Liver (tissue), 9 donors: Measurements from ENCODE around the gene TBC1D1. TPM values are rescaled to one million over a fixed set of nuclear protein-coding genes. Genes with fewer than 3 reads are reported as not detected.
"Not testable (repeated sequence)": the region's sequence is repeated elsewhere in the genome, so short reads cannot be mapped to it uniquely, and the experiment has no call there.

Experiments used
- DNase-seq: peaks from one replicate; pipeline ENCODE4 v3.0.0-alpha.2; 2017; ENCODE audit warnings: low spot score
- H3K27ac ChIP-seq, 2 donors: one replicate each; pipeline ENCODE4 v1.7.0; 2013; ENCODE audit warnings: inconsistent platforms in 2 of 2, low read length in 2 of 2, control low read depth in 1 of 2, low read depth in 1 of 2, mild to moderate bottlenecking in 1 of 2
- H3K27me3 ChIP-seq, 4 donors: one replicate each; pipeline versions ENCODE4 v1.6.1 to v1.7.0; 2013; ENCODE audit warnings: low read length in 3 of 4, inconsistent platforms in 1 of 4, mild to moderate bottlenecking in 1 of 4, moderate library complexity in 1 of 4; ENCODE audit not compliant: control insufficient read depth in 4 of 4, insufficient read depth in 4 of 4
- H3K36me3 ChIP-seq, 4 donors: one replicate each; pipeline versions ENCODE4 v1.6.1 to v1.7.0; 2013; ENCODE audit warnings: low read length in 3 of 4, mild to moderate bottlenecking in 3 of 4, low read depth in 1 of 4, moderate library complexity in 1 of 4; ENCODE audit not compliant: control insufficient read depth in 4 of 4, insufficient read depth in 3 of 4
- H3K4me1 ChIP-seq, 4 donors: one replicate each; pipeline versions ENCODE4 v1.6.1 to v1.7.0; 2013; ENCODE audit warnings: low read length in 3 of 4, mild to moderate bottlenecking in 3 of 4, moderate library complexity in 1 of 4; ENCODE audit not compliant: control insufficient read depth in 4 of 4, insufficient read depth in 4 of 4
- H3K4me3 ChIP-seq, 3 donors: one replicate each; pipeline versions ENCODE4 v1.6.1 to v1.7.0; 2013; ENCODE audit warnings: low read length in 3 of 3, control low read depth in 1 of 3, low read depth in 1 of 3, mild to moderate bottlenecking in 1 of 3
- H3K9ac ChIP-seq, 2 donors: one replicate each; pipeline ENCODE4 v1.7.0; 2013; ENCODE audit warnings: low read length in 2 of 2, mild to moderate bottlenecking in 2 of 2, moderate library complexity in 2 of 2, control low read depth in 1 of 2, low read depth in 1 of 2
- H3K9me3 ChIP-seq, 4 donors: one replicate each; pipeline versions ENCODE4 v1.6.1 to v1.7.0; 2013; ENCODE audit warnings: low read length in 3 of 4; ENCODE audit not compliant: control insufficient read depth in 4 of 4
- ATF3 ChIP-seq: IDR thresholded peaks from 2 replicates; pipeline ENCODE4 v1.6.1; 2016; ENCODE audit warnings: antibody characterized with exemption
- CTCF ChIP-seq: fragments of 150-350 bp; IDR thresholded peaks from 2 replicates; pipeline ENCODE4 v1.5.1; 2017; ENCODE audit warnings: improper control_type of control experiment, low read depth, low read length; ENCODE audit not compliant: missing input control
- EGR1 ChIP-seq, 2 donors: IDR thresholded peaks; 2 replicates each; pipeline ENCODE4 v1.6.1; 2016 to 2018; ENCODE audit warnings: antibody characterized with exemption in 2 of 2, low read depth in 2 of 2
- FOXA1 ChIP-seq: IDR thresholded peaks from 2 replicates; pipeline ENCODE4 v1.6.1; 2016; ENCODE audit warnings: antibody characterized with exemption
- FOXA2 ChIP-seq: IDR thresholded peaks from 2 replicates; pipeline ENCODE4 v1.6.1; 2016; ENCODE audit warnings: antibody characterized with exemption
- GABPA ChIP-seq, 2 donors: IDR thresholded peaks in 1 of 2; conservative IDR thresholded peaks in 1 of 2; 2 replicates each; pipeline ENCODE4 v1.6.1; 2016; ENCODE audit warnings: antibody characterized with exemption in 2 of 2, mild to moderate bottlenecking in 1 of 2, moderate library complexity in 1 of 2
- HNF4A ChIP-seq, 2 donors: conservative IDR thresholded peaks; 2 replicates each; pipeline ENCODE4 v1.6.1; 2016; ENCODE audit warnings: antibody characterized with exemption in 2 of 2, mild to moderate bottlenecking in 2 of 2
- HNF4G ChIP-seq: IDR thresholded peaks from 2 replicates; pipeline ENCODE4 v1.6.1; 2016; ENCODE audit warnings: antibody characterized with exemption
- JUND ChIP-seq, 2 donors: IDR thresholded peaks; 2 replicates each; pipeline ENCODE4 v1.6.1; 2016; ENCODE audit warnings: antibody characterized with exemption in 2 of 2
- MAX ChIP-seq: IDR thresholded peaks from 2 replicates; pipeline ENCODE4 v1.6.1; 2016; ENCODE audit warnings: antibody characterized with exemption
- NR2F2 ChIP-seq: IDR thresholded peaks from 2 replicates; pipeline ENCODE4 v1.6.1; 2016; ENCODE audit warnings: antibody characterized with exemption
- RAD21 ChIP-seq, 2 donors: IDR thresholded peaks; 2 replicates each; pipeline ENCODE4 v1.6.1; 2016; ENCODE audit warnings: antibody characterized with exemption in 2 of 2, mild to moderate bottlenecking in 2 of 2
- REST ChIP-seq: IDR thresholded peaks from 2 replicates; pipeline ENCODE4 v1.6.1; 2016; ENCODE audit warnings: antibody characterized with exemption, mild to moderate bottlenecking
- RXRA ChIP-seq, 2 donors: IDR thresholded peaks; 2 replicates each; pipeline ENCODE4 v1.6.1; 2017 to 2018; ENCODE audit warnings: antibody characterized with exemption in 2 of 2, mild to moderate bottlenecking in 1 of 2
- SP1 ChIP-seq: IDR thresholded peaks from 2 replicates; pipeline ENCODE4 v1.6.1; 2018; ENCODE audit warnings: antibody characterized with exemption, mild to moderate bottlenecking
- TAF1 ChIP-seq: conservative IDR thresholded peaks from 2 replicates; pipeline ENCODE4 v1.6.1; 2016; ENCODE audit warnings: antibody characterized with exemption, mild to moderate bottlenecking
- YY1 ChIP-seq: IDR thresholded peaks from 2 replicates; pipeline ENCODE4 v1.6.1; 2016; ENCODE audit warnings: antibody characterized with exemption, mild to moderate bottlenecking
- ZBTB33 ChIP-seq: IDR thresholded peaks from 2 replicates; pipeline ENCODE4 v1.6.1; 2016; ENCODE audit warnings: antibody characterized with exemption
- WGBS: extraction: QIAGEN DNeasy Blood & Tissue Kit; methylation state at CpG from one replicate; pipeline ENCODE4 v1.1.7; 2013; 5-methylcytosine and 5-hydroxymethylcytosine counted together
- polyA plus RNA-seq, 2 donors: library from polyadenylated mRNA; stranded (reverse) in 1 of 2; unstranded in 1 of 2; fragments of 200-250 nt in 1 of 2; fragments of >200 nt in 1 of 2; fragmentation: Nextera tagmentation in 1 of 2; extraction: Ambion mirVana in 1 of 2; gene quantifications; one replicate each; pipeline versions ENCODE4 v1.2.1 to v1.2.3, GENCODE V29; 2013 to 2015
- total RNA-seq, 2 donors: library from RNA; depleted of rRNA; stranded (reverse); fragments of >200 nt; gene quantifications; one replicate each; pipeline ENCODE4 v1.2.3, GENCODE V29; 2014
- donor health status: healthy.
- donor health status: healthy.
- donor health status: healthy.
- donor health status: healthy.
- donor health status: healthy.

TBC1D1 gene
- total and polyA plus RNA-seq, 4 donors = 15.6 to 41.4 (median 20.9) TPM

GRCh38 chr4:38020386-38020785 is 129.5 kb downstream of the TBC1D1 start:
- WGBS = 98% methylated on average over 7 of the region's 7 CpGs
- Histone ChIP-seq H3K4me3 (no peak overlapping the region), H3K36me3 (peaks cover 2 to 22% (median 15%) of the 10 kb centered on the region in 4 donors), H3K9me3 (no peaks in the 10 kb centered on the region), H3K9ac (no peak overlapping the region), H3K27me3 (no peaks in the 10 kb centered on the region), H3K4me1 (no peaks in the 10 kb centered on the region), H3K27ac (no peak overlapping the region)
- no peak for TF ChIP-seq RAD21 (IDR thresholded peaks at IDR 0.05)
- TF ChIP-seq ZBTB33 = no peak
- TF ChIP-seq TAF1 = no peak
- no peak for TF ChIP-seq SP1
- no peak for TF ChIP-seq RXRA (IDR thresholded peaks at IDR 0.05)
- no peak for TF ChIP-seq MAX
- no peak for DNase-seq

GRCh38 chr4:38020961-38021360 is 130.1 kb downstream of the TBC1D1 start:
- H3K9me3 ChIP-seq, H3K9ac ChIP-seq, H3K27ac ChIP-seq, DNase-seq, H3K4me3 ChIP-seq, H3K4me1 ChIP-seq, H3K27me3 ChIP-seq: not testable (repeated sequence)
- WGBS = 98% methylated on average over 4 of the region's 4 CpGs
- H3K36me3 ChIP-seq = peaks cover 2 to 20% (median 15%) of the 10 kb centered on the region in 4 donors

- H3K9ac ChIP-seq = no peak overlapping the region
- peaks cover 2 to 20% (median 13%) of the 10 kb centered on the region in 4 donors for H3K36me3 ChIP-seq
- H3K27ac ChIP-seq = no peak overlapping the region
- H3K4me1 ChIP-seq = no peaks in the 10 kb centered on the region
- TF ChIP-seq HNF4G = no peak
- no peak for TF ChIP-seq CTCF
- TF ChIP-seq FOXA2 = no peak
- no peak for TF ChIP-seq ATF3
- TF ChIP-seq JUND (IDR thresholded peaks at IDR 0.05) = no peak
- no peak for TF ChIP-seq NR2F2
- TF ChIP-seq FOXA1 = no peak
- TF ChIP-seq GABPA (IDR thresholded peaks at IDR 0.05 in 1 of 2, conservative IDR thresholded peaks at IDR 0.05 in 1 of 2) = no peak
- no peak for TF ChIP-seq RXRA (IDR thresholded peaks at IDR 0.05)
- TF ChIP-seq EGR1 (IDR thresholded peaks at IDR 0.05; ENCODE audit: low read depth in 2 of 2) = no peak
- TF ChIP-seq ZBTB33 = no peak
- TF ChIP-seq REST = no peak
- no peak for TF ChIP-seq RAD21 (IDR thresholded peaks at IDR 0.05)
- TF ChIP-seq MAX = no peak
- TF ChIP-seq SP1 = no peak
- TF ChIP-seq TAF1 = no peak
- no peak for TF ChIP-seq HNF4A (conservative IDR thresholded peaks at IDR 0.05)
- no peak for TF ChIP-seq YY1
- no peaks in the 10 kb centered on the region for H3K9me3 ChIP-seq
- H3K27me3 ChIP-seq = no peaks in the 10 kb centered on the region
- no peak overlapping the region for H3K4me3 ChIP-seq
- WGBS = 91% methylated on average over 3 of the region's 3 CpGs
- no peak for DNase-seq
Observed at GRCh38 chr4:38021751-38022150, 130.9 kb downstream of the TBC1D1 start.
